ENCODE results near the gene UCHL5.

DNA sequence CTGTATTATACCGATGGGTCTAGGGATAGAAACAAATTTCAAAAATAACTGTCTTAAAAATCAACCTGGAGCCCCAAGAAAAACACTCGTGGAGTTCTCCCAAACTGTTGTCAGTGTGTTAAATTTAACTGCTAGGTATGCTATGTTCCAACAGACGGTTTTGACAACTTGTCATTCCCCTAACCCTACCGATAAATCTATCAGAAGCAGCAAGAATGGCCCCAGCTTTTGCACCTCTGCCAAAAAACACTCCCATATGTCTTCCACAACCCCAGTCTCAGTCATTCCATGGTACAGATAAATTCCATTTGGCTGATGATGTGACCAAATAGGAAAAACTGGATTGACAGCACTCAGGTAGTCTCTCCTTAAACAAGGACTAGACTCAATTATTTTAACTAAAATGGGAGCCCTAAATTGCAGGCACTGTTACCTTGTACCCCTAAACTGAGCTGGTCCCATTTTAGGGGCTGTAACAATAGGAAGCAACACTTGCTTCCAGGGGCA is 4.9 kb downstream of the UCHL5 start:
- TF ChIP-seq POLR2A (IDR thresholded peaks at IDR 0.05) = no peak
- no peak for TF ChIP-seq CTCF (IDR thresholded peaks at IDR 0.05)
- no peak for TF ChIP-seq POLR2AphosphoS5 (IDR thresholded peaks at IDR 0.05)
